Pancreas (tissue), 10 donors: Measurements from ENCODE around the gene PHACTR3. TPM values are rescaled to one million over a fixed set of nuclear protein-coding genes. Genes with fewer than 3 reads are reported as not detected.

Experiments
- ATAC-seq, 4 donors: fragments of 200-7000 bp; cut with Tn5 transposase; one replicate each; pipeline versions ENCODE4 v1.8.0 to v1.9.1; 2020; ENCODE audit warnings: mild to moderate bottlenecking in 4 of 4, moderate library complexity in 4 of 4
- DNase-seq, 6 donors: peaks; one replicate each; pipeline ENCODE4 v3.0.0-alpha.2; 2020
- FAIRE-seq: peaks from 2 replicates; lab custom pipeline; 2012; peaks lifted over from hg19 to GRCh38; lab: Jason Lieb, UNC
- H3K27ac ChIP-seq, 4 donors: fragments of 200-600 bp; sonication (generic); 1 replicate in 3 of 4; 2 replicates in 1 of 4; pipeline versions ENCODE4 v1.5.0 to v1.8.0; 2020
- H3K27me3 ChIP-seq, 4 donors: fragments of 200-600 bp; one replicate each; pipeline ENCODE4 v1.8.0; 2021
- H3K36me3 ChIP-seq, 3 donors: fragments of 200-600 bp; sonication (generic) in 1 of 3; one replicate each; pipeline versions ENCODE4 v1.5.0 to v1.8.0; 2020 to 2021
- H3K4me1 ChIP-seq, 3 donors: fragments of 200-600 bp; one replicate each; pipeline ENCODE4 v1.8.0; 2021
- H3K4me3 ChIP-seq, 4 donors: fragments of 200-600 bp; sonication (generic) in 2 of 4; one replicate each; pipeline versions ENCODE4 v1.5.0 to v1.8.0; 2020 to 2021
- H3K9me3 ChIP-seq, 4 donors: fragments of 200-600 bp; one replicate each; pipeline ENCODE4 v1.8.0; 2021
- CTCF ChIP-seq, 4 donors: fragments of 200-600 bp; sonication (generic) in 3 of 4; IDR thresholded peaks; one replicate each; pipeline versions ENCODE4 v1.5.0 to v1.8.0; 2021; ENCODE audit warnings: antibody characterized with exemption in 4 of 4
- WGBS, 2 donors: extraction: QIAGEN DNeasy Blood & Tissue Kit; methylation state at CpG; one replicate each; pipeline ENCODE4 v1.1.7; 2013; 5-methylcytosine and 5-hydroxymethylcytosine counted together
- intact Hi-C, 3 donors: fragments of 100-400 bp; cut with DNase I; formaldehyde crosslinking; loops; one replicate each; pipeline versions ENCODE4 v1.11.1 to v1.14.2; 2022
- polyA plus RNA-seq, 2 donors: library from polyadenylated mRNA; stranded (reverse); fragments of 200-250 nt; gene quantifications; one replicate each; pipeline ENCODE4 v1.2.3, GENCODE V29; 2013
- total RNA-seq, 6 donors: library from RNA; stranded (reverse); fragmentation: NEBNext Ultra II Directional in 4 of 6; extraction: Animal tissue kit (Norgen Biotek cat#: 25700) in 4 of 6; gene quantifications; one replicate each; pipeline versions ENCODE4 v1.2.1 to v1.2.4, GENCODE V29; 2021 to 2023
- donor health status: healthy with polysubstance abuse.
- donor health status: DM: no; HTN: no; CAD: no; lungs with moderate emphysema.
- donor health status: DM: no; HTN: no; CAD: no.
- donor health status: control.
- donor health status: control.
- donor health status: Bipolar disorder and iron deficiency.
- donor health status: DM: yes; HTN: yes; CAD: no.
- donor health status: DM: no; HTN: no; CAD: no.
- donor health status: DM: no; HTN: no; CAD: no.
- donor health status: DM: yes; HTN: yes; CAD: no.

PHACTR3 gene
- total and polyA plus RNA-seq, 8 donors = 0.14 to 1.5 (median 0.35) TPM; not detected in 3

GRCh38 chr20:59816146-59816738, 211.9 kb downstream of the PHACTR3 start:
- no peak for FAIRE-seq
- Histone ChIP-seq H3K27me3 (no peaks in the 10 kb centered on the region), H3K4me1 (no peaks in the 10 kb centered on the region), H3K4me3 (no peak overlapping the region), H3K9me3 (no peaks in the 10 kb centered on the region), H3K27ac (no peak overlapping the region), H3K36me3 (no peaks in the 10 kb centered on the region)
- DNase-seq = no peak
- WGBS, 2 donors = 78 to 87% methylated on average over 4 of the region's 4 CpGs
- intact Hi-C loops = no loop called here
- no peak for TF ChIP-seq CTCF (IDR thresholded peaks at IDR 0.05)
- ATAC-seq = no peak

GRCh38 chr20:59817406-59817805, 213.1 kb downstream of the PHACTR3 start:
- intact Hi-C loops = no loop called here
- Histone ChIP-seq H3K27ac (no peak overlapping the region), H3K36me3 (no peaks in the 10 kb centered on the region), H3K4me3 (no peak overlapping the region), H3K9me3 (no peaks in the 10 kb centered on the region), H3K27me3 (no peaks in the 10 kb centered on the region), H3K4me1 (no peaks in the 10 kb centered on the region)
- peak in 1 of 6 donors; percentile 20 for DNase-seq
- WGBS, 2 donors = 66 to 67% methylated on average over 4 of the region's 4 CpGs
- no peak for FAIRE-seq
- TF ChIP-seq CTCF (IDR thresholded peaks at IDR 0.05) = no peak
- no peak for ATAC-seq

DNA sequence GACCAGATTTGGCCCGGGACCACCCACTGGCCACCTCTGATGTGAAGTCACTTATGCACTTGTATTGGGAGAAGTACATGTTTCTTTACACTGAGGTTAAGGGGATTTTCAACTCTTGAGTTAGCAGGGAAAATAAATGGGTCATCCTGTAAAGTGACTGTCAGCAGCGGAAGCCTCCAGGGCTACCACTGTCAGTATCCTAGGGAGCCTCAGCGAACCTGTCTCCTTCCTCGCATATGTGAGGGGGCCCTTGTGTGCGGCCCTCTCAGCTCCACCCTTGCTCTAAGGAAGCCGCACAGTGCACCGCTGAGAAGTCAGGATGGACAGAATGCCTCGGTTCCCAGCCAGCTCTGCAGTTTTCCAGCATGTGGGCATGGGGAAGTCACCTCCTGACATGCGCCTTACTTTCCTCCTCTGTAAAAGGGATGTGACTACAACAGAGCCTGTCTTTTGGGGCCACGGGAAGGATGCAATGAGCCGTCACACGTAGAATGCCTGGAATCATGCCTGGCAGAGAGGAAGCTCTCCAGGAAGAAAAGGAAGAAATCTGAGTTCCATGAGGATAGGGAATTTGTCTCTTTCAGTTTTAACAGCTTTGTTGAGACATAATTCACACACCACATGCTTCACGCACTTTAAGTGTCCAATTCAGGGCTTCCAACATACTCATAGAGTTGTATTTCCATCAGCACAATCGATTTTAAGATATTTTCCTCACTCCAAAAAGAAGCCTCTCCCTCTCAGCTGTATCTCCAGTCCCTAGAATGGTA, 213.7 kb downstream of the PHACTR3 start:
- ATAC-seq (no peak), DNase-seq (peak in 1 of 6 donors; percentile 21), FAIRE-seq (no peak)
- Histone ChIP-seq H3K36me3 (no peaks in the 10 kb centered on the region), H3K27me3 (no peaks in the 10 kb centered on the region), H3K4me1 (no peaks in the 10 kb centered on the region), H3K9me3 (no peaks in the 10 kb centered on the region), H3K27ac (no peak overlapping the region), H3K4me3 (no peak overlapping the region)
- WGBS, 2 donors = 65 to 81% methylated on average over 14 of the region's 14 CpGs
- no peak for TF ChIP-seq CTCF (IDR thresholded peaks at IDR 0.05)
- intact Hi-C loops = no loop called here

DNA sequence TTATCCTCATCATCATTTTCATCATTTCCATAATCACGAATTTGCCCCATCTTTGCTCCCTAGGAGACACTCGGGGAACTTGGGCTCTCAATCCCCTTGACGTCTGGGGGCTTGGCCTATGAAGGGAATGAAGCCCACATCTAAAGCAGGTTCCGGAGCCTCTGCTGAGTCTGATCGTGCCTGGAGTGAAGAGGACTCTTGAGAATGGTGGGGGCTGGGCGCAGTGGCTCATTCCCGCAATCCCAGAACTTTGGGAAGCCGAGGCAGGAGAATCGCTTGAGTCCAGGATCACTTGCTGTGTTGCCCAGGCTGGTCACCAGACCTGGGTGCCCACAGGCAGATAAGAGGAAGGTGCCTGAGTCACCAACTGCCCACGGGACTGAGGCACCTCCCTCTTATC, 214.6 kb downstream of the PHACTR3 start:
- no peaks in the 10 kb centered on the region for H3K27me3 ChIP-seq
- WGBS, 2 donors = 71 to 79% methylated on average over 10 of the region's 10 CpGs
- H3K36me3 ChIP-seq = no peaks in the 10 kb centered on the region
- ATAC-seq = no peak
- no peak overlapping the region for H3K4me3 ChIP-seq
- TF ChIP-seq CTCF (IDR thresholded peaks at IDR 0.05) = no peak
- no peak for FAIRE-seq
- H3K9me3 ChIP-seq = no peaks in the 10 kb centered on the region
- no peaks in the 10 kb centered on the region for H3K4me1 ChIP-seq
- intact Hi-C loops = no loop called here
- peak in 1 of 6 donors; percentile 8 for DNase-seq
- H3K27ac ChIP-seq = no peak overlapping the region
